ENCODE data around the gene MUC7.

DNA sequence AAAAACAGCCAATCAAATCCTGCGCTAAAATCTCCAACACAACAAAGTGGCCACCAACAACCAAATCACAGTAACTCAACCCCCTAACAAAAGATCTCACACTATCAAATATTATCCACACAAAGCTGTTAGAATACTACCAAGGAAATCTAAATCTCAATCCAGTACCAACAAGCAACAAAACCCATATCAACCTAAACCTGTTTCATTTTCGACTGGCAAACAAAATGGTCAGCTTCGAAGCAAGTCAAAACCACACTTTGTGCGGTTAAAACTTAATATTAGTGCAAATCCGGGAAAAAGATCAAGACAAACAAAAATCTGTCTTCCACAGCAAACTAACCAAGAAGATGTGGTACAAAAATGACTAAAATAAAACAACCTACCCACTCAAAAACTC, 28.7 kb upstream of the MUC7 start:
- TF ChIP-seq POLR2A (IDR thresholded peaks at IDR 0.05; ENCODE audit: low read depth, low read length) (no peak), POLR2AphosphoS5 (IDR thresholded peaks at IDR 0.05; ENCODE audit: low read depth, low read length) (no peak), TAF1 (IDR thresholded peaks at IDR 0.05; ENCODE audit: low read depth, low read length) (no peak), POU2F2 (IDR thresholded peaks at IDR 0.05; ENCODE audit: low read depth, low read length) (no peak), SPI1 (IDR thresholded peaks at IDR 0.05; ENCODE audit: low read depth, low read length) (no peak)

Data from GM12891 (cell line).